RWPE1 (cell line): ENCODE measurements around the gene MUC2.

Experiments
- CTCF ChIA-PET: fragments of 350-600 bp; sonication (Branson Sonifier 250); formaldehyde crosslinking; extraction: SDS; loops from one replicate; lab custom pipeline; 2021; lab: Yijun Ruan, JAX
- POLR2A ChIA-PET: fragments of 400-600 bp; formaldehyde crosslinking; extraction: SDS; loops from one replicate; lab custom pipeline; 2020; ENCODE audit warnings: antibody characterized with exemption; ENCODE audit not compliant: low non-redundant PET; lab: Yijun Ruan, JAX
- DNase-seq: peaks from one replicate; pipeline ENCODE4 v3.0.0; 2012; ENCODE audit warnings: low spot score
- H3K27ac ChIP-seq: fragments of 450-650 bp; 2 replicates; pipeline ENCODE4 v1.5.1; 2017
- CTCF ChIP-seq: fragments of 450-650 bp; conservative IDR thresholded peaks from 2 replicates; pipeline ENCODE4 v1.5.1; 2017; ENCODE audit warnings: low read depth, mild to moderate bottlenecking

The MUC2 gene

GRCh38 chr11:1084561-1085439 lies 10.1 kb downstream of the MUC2 start:
- CTCF ChIA-PET: no interaction called here
- POLR2A ChIA-PET: no interaction called here
- H3K27ac ChIP-seq: no peak overlapping the region
- DNase-seq: no peak
- no peak for TF ChIP-seq CTCF

- no peak for TF ChIP-seq CTCF
- POLR2A ChIA-PET: no interaction called here
- CTCF ChIA-PET: no interaction called here
- no peak for DNase-seq
- H3K27ac ChIP-seq: no peak overlapping the region
These were observed 10.9 kb downstream of the MUC2 start for GRCh38 chr11:1085440-1086170.

GRCh38 chr11:1086171-1087102 lies 11.8 kb downstream of the MUC2 start:
- no peak for DNase-seq
- CTCF ChIA-PET: no interaction called here
- no peak for TF ChIP-seq CTCF
- no peak overlapping the region for H3K27ac ChIP-seq
- POLR2A ChIA-PET: no interaction called here

GRCh38 chr11:1087279-1087960 lies 12.7 kb downstream of the MUC2 start:
- no peak for TF ChIP-seq CTCF
- POLR2A ChIA-PET: no interaction called here
- CTCF ChIA-PET: no interaction called here
- no peak overlapping the region for H3K27ac ChIP-seq
- DNase-seq: no peak

GRCh38 chr11:1087961-1088926 lies 13.6 kb downstream of the MUC2 start:
- CTCF ChIA-PET: interaction anchor here (0.6 kb wide), 1 partner anchor 26 kb away, joined by 3 read pairs; no protein-coding TSS in a partner anchor
- no peak for TF ChIP-seq CTCF
- H3K27ac ChIP-seq: no peak overlapping the region
- DNase-seq: no peak
- POLR2A ChIA-PET: no interaction called here
